A549 (cell line): ENCODE measurements around the gene BSND. TPM values are rescaled to one million over a fixed set of nuclear protein-coding genes. Genes with fewer than 3 reads are reported as not detected.

Experiments used
- ATAC-seq, 2 experiments: fragments of 200-7000 bp in 1 of 2; fragments of >200 bp in 1 of 2; cut with Nextera tagmentation in 1 of 2; cut with Tn5 transposase in 1 of 2; 3 replicates each; pipeline versions ENCODE4 v1.8.0 to v1.9.1; 2018 to 2020; ENCODE audit warnings: mild to moderate bottlenecking in 1 of 2, moderate library complexity in 1 of 2
- CTCF ChIA-PET: fragments of 300-600 bp; sonication (Branson Sonifier 250); formaldehyde crosslinking; extraction: SDS; loops from one replicate; lab custom pipeline; 2021; ENCODE audit warnings: antibody characterized with exemption, inconsistent platforms; lab: Yijun Ruan, JAX
- POLR2A ChIA-PET: fragments of 350-600 bp; formaldehyde crosslinking; extraction: SDS; loops from one replicate; lab custom pipeline; 2021; ENCODE audit warnings: antibody characterized with exemption, inconsistent platforms; lab: Yijun Ruan, JAX
- DNase-seq, 2 experiments: peaks; one replicate each; pipeline versions ENCODE4 v3.0.0 to v3.0.0-alpha.2; 2011 to 2016; ENCODE audit warnings: low read depth in 1 of 2, low spot score in 1 of 2
- FAIRE-seq: peaks from 2 replicates; lab custom pipeline; 2011; peaks lifted over from hg19 to GRCh38; lab: Jason Lieb, UNC
- H3K27ac ChIP-seq, 2 experiments: fragments of >200 bp; sonication (Bioruptor Twin); formaldehyde crosslinking; 3 replicates each; pipeline ENCODE4 v1.5.1; 2016 to 2017
- H3K4me1 ChIP-seq: fragments of >200 bp; sonication (Bioruptor Twin); formaldehyde crosslinking; 3 replicates; pipeline ENCODE4 v1.6.1; 2016
- H3K4me2 ChIP-seq: fragments of >200 bp; sonication (Bioruptor Twin); formaldehyde crosslinking; 3 replicates; pipeline ENCODE4 v1.6.1; 2016
- H3K4me3 ChIP-seq: fragments of >200 bp; sonication (Bioruptor Twin); formaldehyde crosslinking; 3 replicates; pipeline ENCODE4 v1.5.1; 2016
- H3K9me3 ChIP-seq: fragments of >200 bp; sonication (Bioruptor Twin); formaldehyde crosslinking; 3 replicates; pipeline ENCODE4 v1.6.1; 2016
- CBX8 ChIP-seq: fragments of 200-600 bp; sonication (generic); IDR thresholded peaks from 2 replicates; pipeline ENCODE4 v1.6.1; 2016
- CEBPB ChIP-seq, 2 experiments: fragments of >200 bp in 1 of 2; sonication (Bioruptor Twin) in 1 of 2; formaldehyde crosslinking in 1 of 2; IDR thresholded peaks; 2 replicates each; pipeline ENCODE4 v1.6.1; 2012 to 2016
- CHD2 ChIP-seq: fragments of 150-350 bp; IDR thresholded peaks from 2 replicates; pipeline ENCODE4 v1.6.1; 2014; ENCODE audit warnings: low read length; ENCODE audit not compliant: partially characterized antibody
- FOSL2 ChIP-seq, 2 experiments: fragments of 450-650 bp in 1 of 2; fragments of >200 bp in 1 of 2; sonication (Bioruptor Twin) in 1 of 2; formaldehyde crosslinking; IDR thresholded peaks; 2 replicates each; pipeline versions ENCODE4 v1.5.0 to v1.6.1; 2016 to 2020; ENCODE audit warnings: mild to moderate bottlenecking in 1 of 2, moderate library complexity in 1 of 2
- GATA3 ChIP-seq: IDR thresholded peaks from 2 replicates; pipeline ENCODE4 v1.6.1; 2012; ENCODE audit warnings: borderline replicate concordance
- HOXB5 ChIP-seq: fragments of 250-450 bp; sonication (Bioruptor Pico); IDR thresholded peaks from 2 replicates; pipeline ENCODE4 v1.5.0; 2020; ENCODE audit warnings: mild to moderate bottlenecking, moderate library complexity
- JUNB ChIP-seq: fragments of >200 bp; sonication (Bioruptor Twin); formaldehyde crosslinking; IDR thresholded peaks from 2 replicates; pipeline ENCODE4 v1.6.1; 2016
- MYC ChIP-seq: IDR thresholded peaks from 2 replicates; pipeline ENCODE4 v1.6.1; 2012; ENCODE audit warnings: mild to moderate bottlenecking, inconsistent platforms, low read length, improper control_type of control experiment, borderline replicate concordance
- NR3C1 ChIP-seq: fragments of >200 bp; sonication (Bioruptor Twin); formaldehyde crosslinking; IDR thresholded peaks from 3 replicates; pipeline ENCODE4 v1.6.1; 2017
- SREBF2 ChIP-seq: fragments of 450-650 bp; IDR thresholded peaks from 2 replicates; pipeline ENCODE4 v1.6.1; 2014; ENCODE audit warnings: mild to moderate bottlenecking, moderate library complexity
- TFCP2L1 ChIP-seq: fragments of 250-450 bp; sonication (Bioruptor Pico); IDR thresholded peaks from 2 replicates; pipeline ENCODE4 v1.5.0; 2021; ENCODE audit warnings: mild to moderate bottlenecking
- WGBS: methylation state at CpG from one replicate; pipeline ENCODE4 v1.1.6; 2017; ENCODE audit errors: missing lambda C conversion rate; 5-methylcytosine and 5-hydroxymethylcytosine counted together
- polyA plus RNA-seq, 4 experiments: library from polyadenylated mRNA; depleted of rRNA in 3 of 4; stranded (reverse); fragments of >200 nt; fragmentation: RNase III in 1 of 4; extraction: RNeasy Plus Mini Kit Qiagen cat#74134 plus additional on column Dnase treatment in 1 of 4; gene quantifications; 2 replicates in 3 of 4; 3 replicates in 1 of 4; pipeline ENCODE4 v1.2.3, GENCODE V29; 2011 to 2017
- TF ChIP-seq, protein P1 (sequence below): fragments of >200 bp; sonication (Bioruptor Twin); formaldehyde crosslinking; IDR thresholded peaks from 2 replicates; pipeline ENCODE4 v1.6.1; 2016
- TF ChIP-seq, protein P2 (sequence below): fragments of 250-450 bp; sonication (Bioruptor Pico); IDR thresholded peaks from 2 replicates; pipeline ENCODE4 v1.5.0; 2020; ENCODE audit warnings: low read depth, mild to moderate bottlenecking, moderate library complexity
- TF ChIP-seq, protein P3 (sequence below): fragments of 250-450 bp; sonication (Bioruptor Pico); IDR thresholded peaks from 2 replicates; pipeline ENCODE4 v1.5.0; 2021; ENCODE audit warnings: mild to moderate bottlenecking, moderate library complexity, borderline replicate concordance
- TF ChIP-seq, protein P4 (sequence below): fragments of 200-600 bp; sonication (generic); IDR thresholded peaks from 2 replicates; pipeline ENCODE4 v1.6.1; 2016; ENCODE audit warnings: antibody characterized with exemption, mild to moderate bottlenecking, moderate library complexity

Gene BSND
- polyA plus RNA-seq, 2 of the 4 experiments (the other 2 are of a cell fraction), result not detected

DNA sequence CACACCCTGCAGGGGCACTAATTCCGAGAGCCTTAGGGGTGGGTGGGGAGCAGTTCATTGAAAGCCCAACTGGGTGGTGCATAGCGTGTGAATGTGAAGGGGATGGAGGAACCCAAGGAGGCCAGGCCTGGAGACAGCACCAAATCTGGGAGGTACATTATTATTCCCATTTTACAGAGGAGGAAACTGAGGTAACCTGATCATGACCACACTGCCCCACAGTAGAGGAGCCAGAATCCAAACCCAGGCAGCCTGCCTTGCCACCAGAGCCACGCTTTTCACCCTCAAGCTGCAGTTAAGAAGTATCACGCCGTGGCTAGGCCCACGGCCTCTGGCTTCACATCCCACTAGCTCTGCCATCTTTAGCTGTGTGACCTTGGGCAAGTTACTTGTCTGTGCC is 633 bp upstream of the BSND start:
- DNase-seq (no peak), ATAC-seq (no peak), FAIRE-seq (no peak)
- ChIA-PET POLR2A (no interaction called here), CTCF (interaction anchor here (1.0 to 20.8 kb wide), 4 partner anchors 8 to 52 kb away, joined by 3 to 451 read pairs (median 16); no protein-coding TSS in a partner anchor)
- TF ChIP-seq, protein P1, sequence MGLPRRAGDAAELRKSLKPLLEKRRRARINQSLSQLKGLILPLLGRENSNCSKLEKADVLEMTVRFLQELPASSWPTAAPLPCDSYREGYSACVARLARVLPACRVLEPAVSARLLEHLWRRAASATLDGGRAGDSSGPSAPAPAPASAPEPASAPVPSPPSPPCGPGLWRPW, result no peak
- no peak for TF ChIP-seq HOXB5 (CRISPR knock-in tag)
- no peak for TF ChIP-seq CBX8
- TF ChIP-seq, protein P2, sequence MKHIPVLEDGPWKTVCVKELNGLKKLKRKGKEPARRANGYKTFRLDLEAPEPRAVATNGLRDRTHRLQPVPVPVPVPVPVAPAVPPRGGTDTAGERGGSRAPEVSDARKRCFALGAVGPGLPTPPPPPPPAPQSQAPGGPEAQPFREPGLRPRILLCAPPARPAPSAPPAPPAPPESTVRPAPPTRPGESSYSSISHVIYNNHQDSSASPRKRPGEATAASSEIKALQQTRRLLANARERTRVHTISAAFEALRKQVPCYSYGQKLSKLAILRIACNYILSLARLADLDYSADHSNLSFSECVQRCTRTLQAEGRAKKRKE (CRISPR knock-in tag), result no peak
- TF ChIP-seq NR3C1, result no peak
- WGBS, result 81% methylated on average over 3 of the region's 6 CpGs
- Histone ChIP-seq H3K27ac (no peak overlapping the region), H3K9me3 (no peaks in the 10 kb centered on the region), H3K4me3 (no peak overlapping the region), H3K4me2 (no peak overlapping the region), H3K4me1 (0 out of 3 replicates have a peak, but pooled peaks cover 4% of the 10 kb centered on the region)

DNA sequence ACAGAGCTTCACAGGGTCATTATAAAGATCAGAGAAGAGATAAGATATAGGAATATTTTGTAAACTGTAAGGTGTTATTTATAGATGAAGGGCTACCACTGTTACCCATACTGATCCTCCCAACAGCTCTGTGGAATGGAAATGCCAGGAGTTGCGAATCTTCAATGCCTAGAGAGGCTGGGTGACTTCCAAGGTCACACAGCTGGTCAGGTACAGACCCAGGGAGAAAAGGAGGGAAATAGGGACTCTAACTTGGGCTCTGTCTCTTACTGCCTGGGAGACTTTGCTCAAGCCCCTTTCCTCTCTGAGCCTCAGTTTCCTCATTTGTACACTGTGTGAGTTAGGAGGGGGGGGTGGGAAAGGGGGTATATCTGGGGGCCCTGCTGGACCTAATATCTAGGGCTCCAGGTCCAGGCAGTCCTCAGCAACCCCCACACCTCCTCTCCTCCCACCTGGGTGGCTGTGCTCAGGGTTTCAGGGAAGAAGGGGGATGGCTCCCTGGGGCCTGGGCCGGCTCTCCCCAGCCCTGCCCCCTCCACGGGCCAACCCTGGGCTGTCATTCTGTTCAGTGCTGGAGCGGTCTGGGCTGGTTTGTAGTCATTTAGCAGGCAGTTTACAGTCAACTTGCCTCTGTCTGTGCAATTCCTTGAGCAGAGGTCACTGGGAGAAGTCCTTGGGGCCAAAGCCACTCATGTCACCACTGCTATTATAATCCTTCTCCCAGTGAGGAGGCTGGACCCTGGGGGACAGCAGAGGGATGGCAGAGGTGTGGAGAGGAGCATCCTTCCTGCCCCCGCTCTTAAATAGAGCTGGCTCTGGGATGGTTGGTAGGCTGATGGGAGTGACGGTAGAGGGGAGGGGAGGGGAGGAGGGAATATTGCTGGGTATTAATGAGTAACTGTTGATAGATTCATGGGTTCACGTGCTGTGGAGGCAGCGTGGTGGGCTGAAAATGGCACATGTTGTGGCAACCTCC is 1.7 kb downstream of the BSND start:
- Histone ChIP-seq H3K4me3 (no peak overlapping the region), H3K27ac (no peak overlapping the region), H3K4me1 (0 out of 3 replicates have a peak, but pooled peaks cover 4% of the 10 kb centered on the region), H3K4me2 (no peak overlapping the region), H3K9me3 (no peaks in the 10 kb centered on the region)
- DNase-seq (no peak), FAIRE-seq (no peak), ATAC-seq (no peak)
- CTCF ChIA-PET, result interaction anchor here (0.7 to 20.8 kb wide), 6 partner anchors 7 to 55 kb away, joined by 3 to 451 read pairs (median 6); no protein-coding TSS in a partner anchor
- POLR2A ChIA-PET, result no interaction called here
- 56% methylated on average over 5 of the region's 8 CpGs for WGBS
- TF ChIP-seq, protein P3, sequence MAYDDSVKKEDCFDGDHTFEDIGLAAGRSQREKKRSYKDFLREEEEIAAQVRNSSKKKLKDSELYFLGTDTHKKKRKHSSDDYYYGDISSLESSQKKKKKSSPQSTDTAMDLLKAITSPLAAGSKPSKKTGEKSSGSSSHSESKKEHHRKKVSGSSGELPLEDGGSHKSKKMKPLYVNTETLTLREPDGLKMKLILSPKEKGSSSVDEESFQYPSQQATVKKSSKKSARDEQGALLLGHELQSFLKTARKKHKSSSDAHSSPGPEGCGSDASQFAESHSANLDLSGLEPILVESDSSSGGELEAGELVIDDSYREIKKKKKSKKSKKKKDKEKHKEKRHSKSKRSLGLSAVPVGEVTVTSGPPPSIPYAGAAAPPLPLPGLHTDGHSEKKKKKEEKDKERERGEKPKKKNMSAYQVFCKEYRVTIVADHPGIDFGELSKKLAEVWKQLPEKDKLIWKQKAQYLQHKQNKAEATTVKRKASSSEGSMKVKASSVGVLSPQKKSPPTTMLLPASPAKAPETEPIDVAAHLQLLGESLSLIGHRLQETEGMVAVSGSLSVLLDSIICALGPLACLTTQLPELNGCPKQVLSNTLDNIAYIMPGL, result no peak
- no peak for TF ChIP-seq TFCP2L1 (CRISPR knock-in tag)

DNA sequence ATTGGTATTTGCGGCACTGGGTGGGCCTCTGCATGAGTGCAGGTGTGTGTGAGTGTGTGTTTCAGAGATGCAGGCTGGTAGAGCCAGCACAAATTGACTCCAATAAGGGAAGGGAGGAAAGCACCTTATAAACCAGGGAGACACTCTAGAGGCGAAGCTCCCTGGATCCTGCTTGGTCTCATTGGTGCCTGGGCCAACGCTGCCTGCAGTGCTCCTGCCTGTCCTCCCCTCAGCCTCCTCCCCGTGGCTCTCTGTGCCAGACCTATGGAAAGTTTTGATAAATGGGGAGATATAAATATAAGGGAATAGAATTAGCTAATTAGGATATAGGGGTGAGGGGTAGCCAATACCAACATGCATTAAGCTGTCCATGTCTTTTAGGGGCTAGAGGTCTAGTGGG is 2.6 kb downstream of the BSND start:
- Histone ChIP-seq H3K27ac (no peak overlapping the region), H3K4me1 (0 out of 3 replicates have a peak, but pooled peaks cover 4% of the 10 kb centered on the region), H3K9me3 (no peaks in the 10 kb centered on the region), H3K4me3 (no peak overlapping the region), H3K4me2 (no peak overlapping the region)
- TF ChIP-seq SREBF2 (no peak), CEBPB (IDR thresholded peaks at IDR 0.05) (no peak), GATA3 (no peak), CHD2 (no peak), MYC (no peak), FOSL2 (IDR thresholded peaks at IDR 0.05) (no peak), FOSL2 (CRISPR knock-in tag; IDR thresholded peaks at IDR 0.05) (no peak), JUNB (no peak)
- TF ChIP-seq, protein P4, sequence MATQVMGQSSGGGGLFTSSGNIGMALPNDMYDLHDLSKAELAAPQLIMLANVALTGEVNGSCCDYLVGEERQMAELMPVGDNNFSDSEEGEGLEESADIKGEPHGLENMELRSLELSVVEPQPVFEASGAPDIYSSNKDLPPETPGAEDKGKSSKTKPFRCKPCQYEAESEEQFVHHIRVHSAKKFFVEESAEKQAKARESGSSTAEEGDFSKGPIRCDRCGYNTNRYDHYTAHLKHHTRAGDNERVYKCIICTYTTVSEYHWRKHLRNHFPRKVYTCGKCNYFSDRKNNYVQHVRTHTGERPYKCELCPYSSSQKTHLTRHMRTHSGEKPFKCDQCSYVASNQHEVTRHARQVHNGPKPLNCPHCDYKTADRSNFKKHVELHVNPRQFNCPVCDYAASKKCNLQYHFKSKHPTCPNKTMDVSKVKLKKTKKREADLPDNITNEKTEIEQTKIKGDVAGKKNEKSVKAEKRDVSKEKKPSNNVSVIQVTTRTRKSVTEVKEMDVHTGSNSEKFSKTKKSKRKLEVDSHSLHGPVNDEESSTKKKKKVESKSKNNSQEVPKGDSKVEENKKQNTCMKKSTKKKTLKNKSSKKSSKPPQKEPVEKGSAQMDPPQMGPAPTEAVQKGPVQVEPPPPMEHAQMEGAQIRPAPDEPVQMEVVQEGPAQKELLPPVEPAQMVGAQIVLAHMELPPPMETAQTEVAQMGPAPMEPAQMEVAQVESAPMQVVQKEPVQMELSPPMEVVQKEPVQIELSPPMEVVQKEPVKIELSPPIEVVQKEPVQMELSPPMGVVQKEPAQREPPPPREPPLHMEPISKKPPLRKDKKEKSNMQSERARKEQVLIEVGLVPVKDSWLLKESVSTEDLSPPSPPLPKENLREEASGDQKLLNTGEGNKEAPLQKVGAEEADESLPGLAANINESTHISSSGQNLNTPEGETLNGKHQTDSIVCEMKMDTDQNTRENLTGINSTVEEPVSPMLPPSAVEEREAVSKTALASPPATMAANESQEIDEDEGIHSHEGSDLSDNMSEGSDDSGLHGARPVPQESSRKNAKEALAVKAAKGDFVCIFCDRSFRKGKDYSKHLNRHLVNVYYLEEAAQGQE, result no peak
- no peak for FAIRE-seq
- WGBS, result 57% methylated on average over 3 of the region's 4 CpGs
- CTCF ChIA-PET, result interaction anchor here (0.7 to 20.8 kb wide), 4 partner anchors 9 to 55 kb away, joined by 3 to 451 read pairs (median 14); no protein-coding TSS in a partner anchor
- no peak for DNase-seq
- ATAC-seq, result no peak
- POLR2A ChIA-PET, result no interaction called here
